Memory B cell (primary cell): Measurements from ENCODE around the gene OR14K1.

ENCODE experiments used
- ATAC-seq: fragments of 150-1000 bp; cut with Tn5 transposase; 2 replicates; pipeline ENCODE4 v1.10.0; 2021; ENCODE audit warnings: low read depth, mild to moderate bottlenecking, moderate library complexity
- DNase-seq, 2 donors: peaks; one replicate each; pipeline ENCODE4 v3.0.0; 2022; ENCODE audit warnings: low spot score in 2 of 2
- H3K27ac Mint-ChIP-seq: one replicate; pipeline ENCODE4 v1.8.0; 2022; ENCODE audit warnings: mild to moderate bottlenecking, moderate library complexity, mixed read lengths
- H3K27me3 Mint-ChIP-seq: one replicate; pipeline ENCODE4 v1.8.0; 2022; ENCODE audit warnings: mixed read lengths
- H3K36me3 Mint-ChIP-seq: one replicate; pipeline ENCODE4 v1.8.0; 2022; ENCODE audit warnings: mild to moderate bottlenecking, mixed read lengths
- H3K4me1 Mint-ChIP-seq: one replicate; pipeline ENCODE4 v1.8.0; 2022; ENCODE audit warnings: mixed read lengths
- H3K4me3 Mint-ChIP-seq: one replicate; pipeline ENCODE4 v1.8.0; 2022; ENCODE audit warnings: mild to moderate bottlenecking, moderate library complexity, mixed read lengths
- H3K9me3 Mint-ChIP-seq: one replicate; pipeline ENCODE4 v1.8.0; 2022; ENCODE audit warnings: mixed read lengths

Gene OR14K1

DNA sequence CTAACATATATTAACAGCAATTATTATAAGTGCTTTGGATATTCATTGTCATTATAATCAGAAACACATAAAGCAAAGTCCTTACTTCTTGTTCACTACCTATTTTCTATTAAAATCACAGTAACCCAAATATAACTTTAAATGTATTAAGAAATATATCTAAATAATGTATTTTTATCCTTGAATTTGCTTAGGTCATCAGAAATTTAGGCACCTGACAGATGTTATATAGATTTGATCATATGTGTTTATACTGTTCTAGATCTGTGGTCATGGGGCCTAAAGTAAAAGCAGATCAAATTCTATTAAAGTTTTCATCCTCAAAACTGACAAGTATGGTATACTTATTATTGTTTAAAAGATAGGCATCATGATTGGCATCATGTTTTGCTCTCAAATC, 31.2 kb downstream of the OR14K1 start:
- no peaks in the 10 kb centered on the region for H3K9me3 Mint-ChIP-seq
- no peak overlapping the region for H3K4me3 Mint-ChIP-seq
- no peak for DNase-seq
- no peaks in the 10 kb centered on the region for H3K4me1 Mint-ChIP-seq
- no peaks in the 10 kb centered on the region for H3K27me3 Mint-ChIP-seq
- no peak overlapping the region for H3K27ac Mint-ChIP-seq
- H3K36me3 Mint-ChIP-seq: no peaks in the 10 kb centered on the region
- no peak for ATAC-seq
